Progenitor cell of endocrine pancreas (in vitro differentiated cells): Measurements from ENCODE around the gene LPP. TPM values are rescaled to one million over a fixed set of nuclear protein-coding genes. Genes with fewer than 3 reads are reported as not detected.

Experiments
- DNase-seq: peaks from one replicate; pipeline ENCODE4 v3.0.0; 2021; ENCODE audit warnings: low spot score; ENCODE audit not compliant: unreplicated experiment
- H3K27ac Mint-ChIP-seq: 2 replicates; pipeline ENCODE4 v1.8.0; 2021; ENCODE audit warnings: mild to moderate bottlenecking, moderate library complexity, mixed read lengths
- H3K27me3 Mint-ChIP-seq: 2 replicates; pipeline ENCODE4 v1.8.0; 2021; ENCODE audit warnings: mixed read lengths
- H3K36me3 Mint-ChIP-seq: 2 replicates; pipeline ENCODE4 v1.8.0; 2022; ENCODE audit warnings: mixed read lengths; ENCODE audit not compliant: insufficient read depth
- H3K4me1 Mint-ChIP-seq: 2 replicates; pipeline ENCODE4 v1.8.0; 2021; ENCODE audit warnings: low read depth, mixed read lengths
- H3K4me3 Mint-ChIP-seq: 2 replicates; pipeline ENCODE4 v1.8.0; 2021; ENCODE audit warnings: low read depth, mild to moderate bottlenecking, moderate library complexity, mixed read lengths
- H3K9me3 Mint-ChIP-seq: 2 replicates; pipeline ENCODE4 v1.8.0; 2021; ENCODE audit warnings: low read depth, mixed read lengths
- total RNA-seq: library from RNA; stranded (reverse); gene quantifications from 2 replicates; pipeline ENCODE4 v1.2.1, GENCODE V29; 2021
- TF ChIP-seq, protein P1 (sequence below): fragments of 200-600 bp; sonication (generic); IDR thresholded peaks from one replicate; pipeline ENCODE4 v1.5.0; 2021; ENCODE audit warnings: antibody characterized with exemption, mild to moderate bottlenecking; ENCODE audit not compliant: unreplicated experiment

The LPP gene
- total RNA-seq, 1 donor from 2014 or later: 131 TPM

DNA sequence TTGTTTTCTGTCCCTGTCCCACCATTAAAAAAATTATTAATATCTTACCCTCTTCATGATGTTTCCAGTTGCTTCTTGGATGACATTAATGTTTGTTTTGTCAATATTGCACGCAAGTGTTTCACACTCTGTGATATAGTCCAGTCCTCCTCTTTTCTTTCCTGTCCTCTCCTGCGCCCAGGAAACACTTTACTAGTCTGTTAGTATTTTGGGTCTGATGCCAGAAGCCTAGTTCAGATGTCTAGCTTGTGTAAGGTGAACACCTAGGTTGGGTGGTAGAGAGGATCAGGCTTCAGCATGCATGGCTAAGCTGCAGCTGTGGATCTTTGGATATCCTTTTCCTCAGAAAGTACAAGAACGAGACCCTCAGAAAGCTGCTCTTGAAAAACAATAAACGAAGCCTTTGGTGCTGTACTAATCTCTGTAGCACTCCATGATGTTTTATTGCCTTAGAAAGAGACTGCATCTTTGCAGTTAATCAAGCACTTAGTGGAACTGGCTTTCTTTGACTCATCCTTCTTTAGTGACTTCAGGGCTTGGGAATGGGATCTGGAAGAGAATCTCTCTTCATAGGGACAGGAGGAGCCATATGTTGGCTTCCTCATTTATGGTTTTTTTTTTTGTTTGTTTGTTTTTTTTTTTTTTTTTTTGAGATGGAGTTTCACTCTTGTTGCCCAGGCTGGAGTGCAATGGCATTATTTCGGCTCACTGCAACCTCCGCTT, 253.4 kb downstream of the LPP start:
- DNase-seq: no peak
- Mint-ChIP-seq H3K36me3 (peaks cover 16% of the 10 kb centered on the region), H3K4me1 (peaks cover 4% of the 10 kb centered on the region), H3K4me3 (no peak overlapping the region), H3K9me3 (no peaks in the 10 kb centered on the region), H3K27ac (no peak overlapping the region), H3K27me3 (no peaks in the 10 kb centered on the region)
- TF ChIP-seq, protein P1, sequence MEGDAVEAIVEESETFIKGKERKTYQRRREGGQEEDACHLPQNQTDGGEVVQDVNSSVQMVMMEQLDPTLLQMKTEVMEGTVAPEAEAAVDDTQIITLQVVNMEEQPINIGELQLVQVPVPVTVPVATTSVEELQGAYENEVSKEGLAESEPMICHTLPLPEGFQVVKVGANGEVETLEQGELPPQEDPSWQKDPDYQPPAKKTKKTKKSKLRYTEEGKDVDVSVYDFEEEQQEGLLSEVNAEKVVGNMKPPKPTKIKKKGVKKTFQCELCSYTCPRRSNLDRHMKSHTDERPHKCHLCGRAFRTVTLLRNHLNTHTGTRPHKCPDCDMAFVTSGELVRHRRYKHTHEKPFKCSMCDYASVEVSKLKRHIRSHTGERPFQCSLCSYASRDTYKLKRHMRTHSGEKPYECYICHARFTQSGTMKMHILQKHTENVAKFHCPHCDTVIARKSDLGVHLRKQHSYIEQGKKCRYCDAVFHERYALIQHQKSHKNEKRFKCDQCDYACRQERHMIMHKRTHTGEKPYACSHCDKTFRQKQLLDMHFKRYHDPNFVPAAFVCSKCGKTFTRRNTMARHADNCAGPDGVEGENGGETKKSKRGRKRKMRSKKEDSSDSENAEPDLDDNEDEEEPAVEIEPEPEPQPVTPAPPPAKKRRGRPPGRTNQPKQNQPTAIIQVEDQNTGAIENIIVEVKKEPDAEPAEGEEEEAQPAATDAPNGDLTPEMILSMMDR: no peak

DNA sequence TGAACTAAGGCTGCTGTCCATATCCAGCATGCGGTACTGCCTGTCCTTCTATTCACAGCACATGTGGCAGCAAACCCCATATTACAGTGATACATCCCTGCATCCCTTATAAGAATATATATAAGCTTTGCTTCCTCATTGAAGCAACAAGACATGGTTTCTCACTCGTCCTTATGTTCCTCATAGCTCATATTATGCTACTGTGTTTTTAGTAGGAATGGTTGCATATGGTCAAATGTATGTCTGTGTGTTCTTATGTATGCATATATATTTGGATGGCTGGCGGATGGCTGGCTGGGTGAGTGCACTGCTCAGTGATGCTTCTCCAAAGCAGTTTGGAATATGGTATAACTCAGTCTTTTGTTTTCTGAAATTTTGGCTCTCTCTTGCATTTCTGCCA, 254.9 kb downstream of the LPP start:
- no peak for DNase-seq
- H3K36me3 Mint-ChIP-seq: peaks cover 15% of the 10 kb centered on the region
- TF ChIP-seq, protein P1: no peak
- H3K27ac Mint-ChIP-seq: no peak overlapping the region
- H3K27me3 Mint-ChIP-seq: no peaks in the 10 kb centered on the region
- H3K4me1 Mint-ChIP-seq: peaks cover 4% of the 10 kb centered on the region
- no peak overlapping the region for H3K4me3 Mint-ChIP-seq
- H3K9me3 Mint-ChIP-seq: no peaks in the 10 kb centered on the region

DNA sequence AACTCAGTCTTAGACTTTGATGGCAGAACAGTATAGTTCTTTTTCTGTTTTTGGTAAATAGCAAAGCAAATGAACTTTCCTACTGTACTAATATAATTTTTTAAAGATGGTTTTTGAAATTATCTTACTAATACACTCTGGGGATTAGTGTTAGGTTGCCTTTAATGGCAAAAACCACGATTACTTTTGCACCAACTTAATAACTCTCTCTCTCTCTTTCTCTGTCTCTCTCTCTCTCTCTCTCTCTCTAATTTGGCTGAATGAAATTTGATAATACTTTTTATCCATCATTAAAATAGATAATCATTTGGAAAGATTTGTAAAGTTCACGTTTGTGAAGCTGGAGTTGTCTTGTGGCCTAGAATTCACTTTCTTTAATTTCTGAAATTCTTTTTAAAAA, 257.8 kb downstream of the LPP start:
- H3K4me3 Mint-ChIP-seq: no peak overlapping the region
- H3K4me1 Mint-ChIP-seq: peaks cover 4% of the 10 kb centered on the region
- peaks cover 8% of the 10 kb centered on the region for H3K36me3 Mint-ChIP-seq
- no peak for DNase-seq
- no peak overlapping the region for H3K27ac Mint-ChIP-seq
- TF ChIP-seq, protein P1: no peak
- no peaks in the 10 kb centered on the region for H3K27me3 Mint-ChIP-seq
- no peaks in the 10 kb centered on the region for H3K9me3 Mint-ChIP-seq

DNA sequence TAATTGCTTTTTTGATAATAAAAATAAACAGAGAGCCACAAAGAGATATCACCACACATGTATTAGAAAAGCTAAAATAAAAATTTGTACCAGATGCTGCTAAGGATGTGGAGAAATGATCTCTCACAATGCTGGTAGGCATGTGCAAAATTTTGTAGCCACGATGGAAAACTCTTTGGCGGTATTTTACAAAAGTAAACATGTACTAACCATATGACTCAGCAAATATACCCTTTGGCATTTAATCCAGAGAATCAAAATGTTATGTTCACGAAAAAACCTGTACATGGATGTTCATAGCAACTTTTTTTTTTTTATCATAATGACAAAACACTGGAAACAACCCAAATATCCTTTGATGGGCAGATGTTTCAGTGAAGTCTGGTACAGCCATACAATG, 261.2 kb downstream of the LPP start:
- Mint-ChIP-seq H3K36me3 (peaks cover 8% of the 10 kb centered on the region), H3K4me3 (no peak overlapping the region), H3K9me3 (peaks cover 8% of the 10 kb centered on the region), H3K27me3 (no peaks in the 10 kb centered on the region), H3K27ac (no peak overlapping the region), H3K4me1 (no peaks in the 10 kb centered on the region)
- no peak for DNase-seq
- TF ChIP-seq, protein P1: no peak

DNA sequence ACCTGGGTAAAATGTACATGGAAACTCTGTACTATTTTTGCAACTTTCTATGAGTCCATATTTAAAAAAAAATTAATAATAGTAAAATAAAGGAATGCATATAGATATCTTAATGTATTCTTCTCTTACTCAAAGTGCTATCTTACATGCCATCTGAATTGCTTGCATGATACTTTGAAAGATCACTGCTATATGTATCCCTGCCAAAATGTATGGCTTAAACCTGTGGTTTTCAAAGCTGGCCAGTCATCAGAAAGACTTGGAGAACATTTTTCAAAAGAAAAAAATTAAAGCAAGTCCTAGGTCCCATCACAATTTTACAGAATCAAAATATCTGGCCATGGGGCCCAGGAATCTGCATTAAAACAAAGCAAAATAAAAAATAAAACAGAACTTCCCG, 262.1 kb downstream of the LPP start:
- Mint-ChIP-seq H3K4me1 (no peaks in the 10 kb centered on the region), H3K36me3 (peaks cover 7% of the 10 kb centered on the region), H3K27me3 (no peaks in the 10 kb centered on the region), H3K9me3 (peaks cover 8% of the 10 kb centered on the region), H3K27ac (no peak overlapping the region), H3K4me3 (no peak overlapping the region)
- TF ChIP-seq, protein P1: no peak
- DNase-seq: no peak
